Activated naive CD4-positive, alpha-beta T cell treated with anti-CD3 and anti-CD28 coated beads, Interleukin-2, amount 50 U/mL, for 72 hours (primary cell): ENCODE measurements around the gene C2CD2L. TPM values are rescaled to one million over a fixed set of nuclear protein-coding genes. Genes with fewer than 3 reads are reported as not detected.
A peak's percentile ranks its signal among the peaks of the same experiment; 100 is the strongest.
"Not testable (repeated sequence)": the region's sequence is repeated elsewhere in the genome, so short reads cannot be mapped to it uniquely, and the experiment has no call there.

Source experiments
- ATAC-seq, 2 donors: fragments of 150-1000 bp; cut with Tn5 transposase; 2 replicates each; pipeline ENCODE4 v1.10.0; 2021; ENCODE audit warnings: mild to moderate bottlenecking in 2 of 2, moderate library complexity in 2 of 2
- DNase-seq, 2 donors: peaks; one replicate each; pipeline ENCODE4 v3.0.0; 2021 to 2022; ENCODE audit warnings: low spot score in 2 of 2
- H3K27ac Mint-ChIP-seq, 2 donors: one replicate each; pipeline ENCODE4 v1.8.0; 2022; ENCODE audit warnings: mild to moderate bottlenecking in 2 of 2, mixed read lengths in 2 of 2
- H3K36me3 Mint-ChIP-seq, 2 donors: one replicate each; pipeline ENCODE4 v1.8.0; 2022; ENCODE audit warnings: mixed read lengths in 2 of 2
- H3K9me3 Mint-ChIP-seq, 2 donors: one replicate each; pipeline ENCODE4 v1.8.0; 2022; ENCODE audit warnings: mixed read lengths in 2 of 2
- total RNA-seq, 2 donors: library from RNA; stranded (reverse); gene quantifications; one replicate each; pipeline ENCODE4 v1.2.3, GENCODE V29; 2022

Gene C2CD2L
- total RNA-seq = 10 to 100 TPM; 19.1 to 43.2 TPM

- DNase-seq (peak; percentile 88 to 91), ATAC-seq (peak; percentile 91 to 94)
- H3K36me3 Mint-ChIP-seq = peaks cover 19 to 44% of the 10 kb centered on the region in 2 donors
- peak within 1 kb of the TSS; percentile 93 to 95 for H3K27ac Mint-ChIP-seq
- H3K9me3 Mint-ChIP-seq = no peaks in the 10 kb centered on the region
Measured at GRCh38 chr11:119106564-119107537, at the start of gene C2CD2L. Gene C2CD2L, plus strand, starts transcription at chr11:119107344. Its CDS starts 398 bp downstream, at chr11:119107742.

GRCh38 chr11:119059128-119059527 is 48.0 kb upstream of the C2CD2L start:
- not testable (repeated sequence) for ATAC-seq, H3K27ac Mint-ChIP-seq, DNase-seq, H3K9me3 Mint-ChIP-seq
- H3K36me3 Mint-ChIP-seq = peaks cover 26 to 36% of the 10 kb centered on the region in 2 donors

GRCh38 chr11:119061256-119061655 is 45.9 kb upstream of the C2CD2L start:
- DNase-seq = no peak
- Mint-ChIP-seq H3K9me3 (no peaks in the 10 kb centered on the region), H3K27ac (no peak overlapping the region), H3K36me3 (peaks cover 7 to 19% of the 10 kb centered on the region in 2 donors)
- ATAC-seq = no peak

GRCh38 chr11:119062779-119063178 is 44.4 kb upstream of the C2CD2L start:
- no peaks in the 10 kb centered on the region for H3K9me3 Mint-ChIP-seq
- H3K27ac Mint-ChIP-seq = no peak overlapping the region
- H3K36me3 Mint-ChIP-seq = peaks cover 7 to 8% of the 10 kb centered on the region in 2 donors
- ATAC-seq = no peak
- no peak for DNase-seq

- Mint-ChIP-seq H3K9me3 (no peaks in the 10 kb centered on the region), H3K36me3 (peaks cover 0 to 10% of the 10 kb centered on the region in 2 donors), H3K27ac (peak overlapping the region in 1 of 2 donors; percentile 97)
- ATAC-seq = no peak
- DNase-seq = peak in 1 of 2 donors; percentile 37
Measured at GRCh38 chr11:119065369-119065768, 41.8 kb upstream of the C2CD2L start.

GRCh38 chr11:119067371-119068222 is 39.5 kb upstream of the C2CD2L start, which contains the start of gene VPS11:
Gene VPS11, plus strand, starts transcription at chr11:119067818. Its CDS starts 6 bp downstream, at chr11:119067824.
- peak; percentile 97 to 99 for ATAC-seq
- H3K36me3 Mint-ChIP-seq = peaks cover 0 to 10% of the 10 kb centered on the region in 2 donors
- no peaks in the 10 kb centered on the region for H3K9me3 Mint-ChIP-seq
- H3K27ac Mint-ChIP-seq = peak within 1 kb of the TSS; percentile 96 to 97
- peak; percentile 95 to 98 for DNase-seq

GRCh38 chr11:119077839-119078238 is 29.3 kb upstream of the C2CD2L start:
- H3K36me3 Mint-ChIP-seq = peaks cover 5 to 16% of the 10 kb centered on the region in 2 donors
- H3K9me3 Mint-ChIP-seq = no peaks in the 10 kb centered on the region
- no peak overlapping the region for H3K27ac Mint-ChIP-seq
- no peak for ATAC-seq
- DNase-seq = no peak

GRCh38 chr11:119078675-119079420 is 28.3 kb upstream of the C2CD2L start:
- Mint-ChIP-seq H3K9me3 (no peaks in the 10 kb centered on the region), H3K27ac (peak overlapping the region in 1 of 2 donors; percentile 65), H3K36me3 (peaks cover 0 to 12% of the 10 kb centered on the region in 2 donors)
- no peak for DNase-seq
- no peak for ATAC-seq

GRCh38 chr11:119081682-119082260 is 25.4 kb upstream of the C2CD2L start:
- Mint-ChIP-seq H3K27ac (peak overlapping the region; percentile 17 to 22), H3K36me3 (peaks cover 0 to 18% of the 10 kb centered on the region in 2 donors), H3K9me3 (no peaks in the 10 kb centered on the region)
- no peak for DNase-seq
- no peak for ATAC-seq

- Mint-ChIP-seq H3K36me3 (peaks cover 0 to 12% of the 10 kb centered on the region in 2 donors), H3K9me3 (no peaks in the 10 kb centered on the region), H3K27ac (peak within 1 kb of the TSS; percentile 90 to 97)
- ATAC-seq (peak; percentile 92 to 96), DNase-seq (peak; percentile 94 to 95)
Measured at GRCh38 chr11:119084663-119085436, 22.3 kb upstream of the C2CD2L start, which contains the start of gene HMBS. Gene HMBS, plus strand, starts transcription at chr11:119084881. Its CDS starts 153 bp downstream, at chr11:119085034.

GRCh38 chr11:119085437-119085847 is 21.7 kb upstream of the C2CD2L start:
- H3K27ac Mint-ChIP-seq = peak overlapping the region; percentile 90 to 97
- H3K9me3 Mint-ChIP-seq = no peaks in the 10 kb centered on the region
- DNase-seq (no peak), ATAC-seq (peak in 1 of 2 donors; percentile 21)
- H3K36me3 Mint-ChIP-seq = peaks cover 0 to 12% of the 10 kb centered on the region in 2 donors

- H3K9me3 Mint-ChIP-seq = no peaks in the 10 kb centered on the region
- ATAC-seq (no peak), DNase-seq (no peak)
- H3K27ac Mint-ChIP-seq = no peak overlapping the region
- peaks cover under 1 to 8% of the 10 kb centered on the region in 2 donors for H3K36me3 Mint-ChIP-seq
Measured at GRCh38 chr11:119087123-119087522, 20.0 kb upstream of the C2CD2L start.

GRCh38 chr11:119087747-119088241 is 19.4 kb upstream of the C2CD2L start:
- H3K9me3 Mint-ChIP-seq = no peaks in the 10 kb centered on the region
- no peak overlapping the region for H3K27ac Mint-ChIP-seq
- no peak for DNase-seq
- ATAC-seq = no peak
- H3K36me3 Mint-ChIP-seq = peaks cover 8 to 15% of the 10 kb centered on the region in 2 donors

- Mint-ChIP-seq H3K36me3 (peaks cover 12 to 19% of the 10 kb centered on the region in 2 donors), H3K9me3 (no peaks in the 10 kb centered on the region), H3K27ac (no peak overlapping the region)
- ATAC-seq = no peak
- no peak for DNase-seq
Measured at GRCh38 chr11:119088406-119088805, 18.7 kb upstream of the C2CD2L start.

- no peaks in the 10 kb centered on the region for H3K9me3 Mint-ChIP-seq
- ATAC-seq (no peak), DNase-seq (no peak)
- peaks cover 21 to 28% of the 10 kb centered on the region in 2 donors for H3K36me3 Mint-ChIP-seq
- no peak overlapping the region for H3K27ac Mint-ChIP-seq
Measured at GRCh38 chr11:119089319-119089718, 17.8 kb upstream of the C2CD2L start.
